HepG2 (cell line): ENCODE results near the gene GLOD4. TPM values are rescaled to one million over a fixed set of nuclear protein-coding genes. Genes with fewer than 3 reads are reported as not detected.

Source experiments
- DR1 ChIP-seq: sonication (generic); formaldehyde crosslinking; IDR thresholded peaks from 2 replicates; pipeline ENCODE4 v1.8.0; 2021; ENCODE audit warnings: mild to moderate bottlenecking, missing genetic modification reagents, inconsistent platforms
- DZIP1 ChIP-seq: sonication (generic); formaldehyde crosslinking; IDR thresholded peaks from 2 replicates; pipeline ENCODE4 v1.5.0; 2020; ENCODE audit warnings: mild to moderate bottlenecking, missing genetic modification reagents
- FLYWCH1 ChIP-seq: sonication (generic); formaldehyde crosslinking; IDR thresholded peaks from 2 replicates; pipeline ENCODE4 v1.8.1; 2023; ENCODE audit warnings: mild to moderate bottlenecking, missing genetic modification reagents
- KDM4B ChIP-seq: sonication (generic); formaldehyde crosslinking; IDR thresholded peaks from 2 replicates; pipeline ENCODE4 v1.4.0; 2020; ENCODE audit warnings: missing genetic modification reagents
- MAFF ChIP-seq: IDR thresholded peaks from 2 replicates; pipeline ENCODE4 v1.6.1; 2011; ENCODE audit warnings: low read depth, low read length, improper control_type of control experiment
- MEIS2 ChIP-seq: sonication (generic); formaldehyde crosslinking; IDR thresholded peaks from 2 replicates; pipeline ENCODE4 v1.9.0; 2021; ENCODE audit warnings: mild to moderate bottlenecking, missing genetic modification reagents
- MTA3 ChIP-seq: sonication (generic); formaldehyde crosslinking; IDR thresholded peaks from 2 replicates; pipeline ENCODE4 v1.4.0; 2020; ENCODE audit warnings: missing genetic modification reagents
- SIN3A ChIP-seq: IDR thresholded peaks from 2 replicates; pipeline ENCODE4 v1.6.1; 2011; ENCODE audit warnings: low read depth, mild to moderate bottlenecking, control low read depth, low read length, borderline replicate concordance
- SMYD3 ChIP-seq: sonication (generic); formaldehyde crosslinking; IDR thresholded peaks from 2 replicates; pipeline ENCODE4 v1.8.1; 2023; ENCODE audit warnings: mild to moderate bottlenecking, missing genetic modification reagents
- ZFAT ChIP-seq: sonication (generic); formaldehyde crosslinking; conservative IDR thresholded peaks from 2 replicates; pipeline ENCODE4 v1.8.1; 2023; ENCODE audit warnings: missing genetic modification reagents, inconsistent platforms
- ZKSCAN5 ChIP-seq: sonication (generic); formaldehyde crosslinking; IDR thresholded peaks from 2 replicates; pipeline ENCODE4 v1.5.1; 2020; ENCODE audit warnings: mild to moderate bottlenecking, missing genetic modification reagents
- ZNF292 ChIP-seq: sonication (generic); formaldehyde crosslinking; IDR thresholded peaks from 2 replicates; pipeline ENCODE4 v1.8.1; 2022; ENCODE audit warnings: mild to moderate bottlenecking, low read depth, missing genetic modification reagents, borderline replicate concordance
- ZNF441 ChIP-seq: sonication (generic); formaldehyde crosslinking; IDR thresholded peaks from 2 replicates; pipeline ENCODE4 v1.7.0; 2021; ENCODE audit warnings: missing genetic modification reagents, borderline replicate concordance
- polyA plus RNA-seq, 8 experiments: library from polyadenylated mRNA; depleted of rRNA in 3 of 8; stranded (reverse) in 7 of 8; unstranded in 1 of 8; fragments of >200 nt; fragmentation: Illumina TruSeq in 4 of 8; extraction: Trizol in 4 of 8; gene quantifications; 2 replicates each; pipeline versions ENCODE4 v1.2.1 to v1.2.3, GENCODE V29; 2011 to 2016; ENCODE audit warnings: low read depth in 4 of 8, missing spikeins in 1 of 8, mixed read lengths in 1 of 8; ENCODE audit not compliant: insufficient read depth in 1 of 8
- total RNA-seq, 5 experiments: library from RNA; depleted of rRNA; stranded (reverse); fragments of >200 nt; fragmentation: Illumina TruSeq; extraction: Trizol; gene quantifications; 2 replicates each; pipeline ENCODE4 v1.2.3, GENCODE V29; 2016; ENCODE audit warnings: low read depth in 1 of 5
- TF ChIP-seq, protein P1 (sequence below): sonication (generic); formaldehyde crosslinking; IDR thresholded peaks from 2 replicates; pipeline ENCODE4 v1.4.0; 2020; ENCODE audit warnings: missing genetic modification reagents, mild to moderate bottlenecking, borderline replicate concordance
- TF ChIP-seq, protein P2 (sequence below): sonication (generic); formaldehyde crosslinking; IDR thresholded peaks from 2 replicates; pipeline ENCODE4 v1.9.0; 2021; ENCODE audit warnings: missing genetic modification reagents, borderline replicate concordance
- TF ChIP-seq, protein P3 (sequence below): sonication (generic); formaldehyde crosslinking; IDR thresholded peaks from 2 replicates; pipeline ENCODE4 v1.4.0; 2020; ENCODE audit warnings: mild to moderate bottlenecking, missing genetic modification reagents
- TF ChIP-seq, protein P4 (sequence below): sonication (generic); formaldehyde crosslinking; IDR thresholded peaks from 2 replicates; pipeline ENCODE4 v1.4.0; 2020; ENCODE audit warnings: missing genetic modification reagents, borderline replicate concordance

GLOD4 gene
- total and polyA plus RNA-seq, 2 of the 13 experiments (the other 11 are each of a cell fraction or from before 2014, with no cell fraction given): 53.7 to 87.8 TPM

DNA sequence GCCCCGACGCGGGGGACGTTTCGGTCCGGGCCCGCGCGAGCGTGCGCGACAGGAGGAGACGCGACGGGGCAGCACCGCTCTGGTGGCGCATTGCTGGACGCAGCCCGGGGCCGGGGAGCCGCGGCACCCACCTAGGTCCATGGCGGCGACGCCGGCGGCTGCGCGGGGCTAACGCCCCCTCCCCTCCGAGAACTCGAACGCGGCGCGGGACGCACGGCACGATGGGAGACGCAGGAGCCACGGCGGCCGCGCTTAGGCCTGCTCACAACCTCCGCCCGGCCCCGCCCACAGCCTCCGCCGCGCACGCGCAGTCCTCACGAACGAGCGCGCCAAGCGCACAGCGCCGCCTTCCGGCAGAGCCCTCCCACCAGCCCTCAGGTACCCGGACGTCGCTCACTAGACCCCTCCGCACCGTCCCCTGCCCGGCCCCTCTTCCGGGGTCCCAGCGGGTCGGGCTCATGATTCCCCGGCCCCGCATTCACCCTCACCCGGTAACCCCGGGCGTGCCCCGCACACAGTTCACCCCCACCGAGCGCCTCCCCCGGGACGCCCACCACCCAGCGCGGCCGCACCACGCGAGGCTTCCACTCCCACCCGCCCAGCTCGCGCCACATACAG, 30.0 kb downstream of the GLOD4 start, which contains the start of gene GEMIN4 (continued):
- TF ChIP-seq, protein P1, sequence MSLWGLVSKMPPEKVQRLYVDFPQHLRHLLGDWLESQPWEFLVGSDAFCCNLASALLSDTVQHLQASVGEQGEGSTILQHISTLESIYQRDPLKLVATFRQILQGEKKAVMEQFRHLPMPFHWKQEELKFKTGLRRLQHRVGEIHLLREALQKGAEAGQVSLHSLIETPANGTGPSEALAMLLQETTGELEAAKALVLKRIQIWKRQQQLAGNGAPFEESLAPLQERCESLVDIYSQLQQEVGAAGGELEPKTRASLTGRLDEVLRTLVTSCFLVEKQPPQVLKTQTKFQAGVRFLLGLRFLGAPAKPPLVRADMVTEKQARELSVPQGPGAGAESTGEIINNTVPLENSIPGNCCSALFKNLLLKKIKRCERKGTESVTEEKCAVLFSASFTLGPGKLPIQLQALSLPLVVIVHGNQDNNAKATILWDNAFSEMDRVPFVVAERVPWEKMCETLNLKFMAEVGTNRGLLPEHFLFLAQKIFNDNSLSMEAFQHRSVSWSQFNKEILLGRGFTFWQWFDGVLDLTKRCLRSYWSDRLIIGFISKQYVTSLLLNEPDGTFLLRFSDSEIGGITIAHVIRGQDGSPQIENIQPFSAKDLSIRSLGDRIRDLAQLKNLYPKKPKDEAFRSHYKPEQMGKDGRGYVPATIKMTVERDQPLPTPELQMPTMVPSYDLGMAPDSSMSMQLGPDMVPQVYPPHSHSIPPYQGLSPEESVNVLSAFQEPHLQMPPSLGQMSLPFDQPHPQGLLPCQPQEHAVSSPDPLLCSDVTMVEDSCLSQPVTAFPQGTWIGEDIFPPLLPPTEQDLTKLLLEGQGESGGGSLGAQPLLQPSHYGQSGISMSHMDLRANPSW (CRISPR knock-in tag): peak; percentile 42; the same call in 1 of the 2 replicates
- no peak for TF ChIP-seq KDM4B (CRISPR knock-in tag)
- TF ChIP-seq MEIS2 (CRISPR knock-in tag): no peak; the same call in none of the 2 replicates
- TF ChIP-seq MTA3: no peak
- no peak for TF ChIP-seq ZNF292 (CRISPR knock-in tag)
- TF ChIP-seq, protein P2, sequence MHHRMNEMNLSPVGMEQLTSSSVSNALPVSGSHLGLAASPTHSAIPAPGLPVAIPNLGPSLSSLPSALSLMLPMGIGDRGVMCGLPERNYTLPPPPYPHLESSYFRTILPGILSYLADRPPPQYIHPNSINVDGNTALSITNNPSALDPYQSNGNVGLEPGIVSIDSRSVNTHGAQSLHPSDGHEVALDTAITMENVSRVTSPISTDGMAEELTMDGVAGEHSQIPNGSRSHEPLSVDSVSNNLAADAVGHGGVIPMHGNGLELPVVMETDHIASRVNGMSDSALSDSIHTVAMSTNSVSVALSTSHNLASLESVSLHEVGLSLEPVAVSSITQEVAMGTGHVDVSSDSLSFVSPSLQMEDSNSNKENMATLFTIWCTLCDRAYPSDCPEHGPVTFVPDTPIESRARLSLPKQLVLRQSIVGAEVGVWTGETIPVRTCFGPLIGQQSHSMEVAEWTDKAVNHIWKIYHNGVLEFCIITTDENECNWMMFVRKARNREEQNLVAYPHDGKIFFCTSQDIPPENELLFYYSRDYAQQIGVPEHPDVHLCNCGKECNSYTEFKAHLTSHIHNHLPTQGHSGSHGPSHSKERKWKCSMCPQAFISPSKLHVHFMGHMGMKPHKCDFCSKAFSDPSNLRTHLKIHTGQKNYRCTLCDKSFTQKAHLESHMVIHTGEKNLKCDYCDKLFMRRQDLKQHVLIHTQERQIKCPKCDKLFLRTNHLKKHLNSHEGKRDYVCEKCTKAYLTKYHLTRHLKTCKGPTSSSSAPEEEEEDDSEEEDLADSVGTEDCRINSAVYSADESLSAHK (CRISPR knock-in tag): peak; percentile 67; the same call in 1 of the 2 replicates
- peak; percentile 80; the same call in 1 of the 2 replicates for TF ChIP-seq SIN3A
- peak; percentile 86; the same call in 1 of the 2 replicates for TF ChIP-seq SMYD3 (CRISPR knock-in tag)
- TF ChIP-seq DZIP1: no peak; the same call in 1 of the 2 replicates
- TF ChIP-seq, protein P3, sequence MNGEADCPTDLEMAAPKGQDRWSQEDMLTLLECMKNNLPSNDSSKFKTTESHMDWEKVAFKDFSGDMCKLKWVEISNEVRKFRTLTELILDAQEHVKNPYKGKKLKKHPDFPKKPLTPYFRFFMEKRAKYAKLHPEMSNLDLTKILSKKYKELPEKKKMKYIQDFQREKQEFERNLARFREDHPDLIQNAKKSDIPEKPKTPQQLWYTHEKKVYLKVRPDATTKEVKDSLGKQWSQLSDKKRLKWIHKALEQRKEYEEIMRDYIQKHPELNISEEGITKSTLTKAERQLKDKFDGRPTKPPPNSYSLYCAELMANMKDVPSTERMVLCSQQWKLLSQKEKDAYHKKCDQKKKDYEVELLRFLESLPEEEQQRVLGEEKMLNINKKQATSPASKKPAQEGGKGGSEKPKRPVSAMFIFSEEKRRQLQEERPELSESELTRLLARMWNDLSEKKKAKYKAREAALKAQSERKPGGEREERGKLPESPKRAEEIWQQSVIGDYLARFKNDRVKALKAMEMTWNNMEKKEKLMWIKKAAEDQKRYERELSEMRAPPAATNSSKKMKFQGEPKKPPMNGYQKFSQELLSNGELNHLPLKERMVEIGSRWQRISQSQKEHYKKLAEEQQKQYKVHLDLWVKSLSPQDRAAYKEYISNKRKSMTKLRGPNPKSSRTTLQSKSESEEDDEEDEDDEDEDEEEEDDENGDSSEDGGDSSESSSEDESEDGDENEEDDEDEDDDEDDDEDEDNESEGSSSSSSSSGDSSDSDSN: peak; percentile 82; the same call in 1 of the 2 replicates
- TF ChIP-seq ZFAT: 0 out of 2 replicates have a peak, but pooled peaks have one; percentile 76
- TF ChIP-seq, protein P4, sequence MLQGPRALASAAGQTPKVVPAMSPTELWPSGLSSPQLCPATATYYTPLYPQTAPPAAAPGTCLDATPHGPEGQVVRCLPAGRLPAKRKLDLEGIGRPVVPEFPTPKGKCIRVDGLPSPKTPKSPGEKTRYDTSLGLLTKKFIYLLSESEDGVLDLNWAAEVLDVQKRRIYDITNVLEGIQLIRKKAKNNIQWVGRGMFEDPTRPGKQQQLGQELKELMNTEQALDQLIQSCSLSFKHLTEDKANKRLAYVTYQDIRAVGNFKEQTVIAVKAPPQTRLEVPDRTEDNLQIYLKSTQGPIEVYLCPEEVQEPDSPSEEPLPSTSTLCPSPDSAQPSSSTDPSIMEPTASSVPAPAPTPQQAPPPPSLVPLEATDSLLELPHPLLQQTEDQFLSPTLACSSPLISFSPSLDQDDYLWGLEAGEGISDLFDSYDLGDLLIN (CRISPR knock-in tag): no peak
- peak; percentile 65; the same call in 1 of the 2 replicates for TF ChIP-seq DR1
- no peak for TF ChIP-seq ZNF441 (CRISPR knock-in tag)
- TF ChIP-seq MAFF: no peak
- TF ChIP-seq ZKSCAN5 (CRISPR knock-in tag): 0 out of 2 replicates have a peak, but pooled peaks have one; percentile 34
- TF ChIP-seq FLYWCH1 (CRISPR knock-in tag): no peak
